IMR-90 (cell line): ENCODE results near the gene STRADA. TPM values are rescaled to one million over a fixed set of nuclear protein-coding genes. Genes with fewer than 3 reads are reported as not detected.

Experiments
- ATAC-seq: fragments of 200-7000 bp; cut with Tn5 transposase; 2 replicates; pipeline ENCODE4 v1.9.1; 2020; ENCODE audit warnings: low read depth, mild to moderate bottlenecking, moderate library complexity
- BruUV-seq: library from RNA; stranded (reverse); fragments of 400-500 nt; replicated peaks from 2 replicates; lab custom pipeline; 2021; lab: Mats Ljungman, UMichigan
- CTCF ChIA-PET: fragments of 300-600 bp; formaldehyde crosslinking; extraction: SDS; loops from one replicate; lab custom pipeline; 2021; ENCODE audit warnings: antibody characterized with exemption; lab: Yijun Ruan, JAX
- POLR2A ChIA-PET: fragments of 300-600 bp; sonication (Branson Sonifier 250); formaldehyde crosslinking; loops from one replicate; lab custom pipeline; 2022; ENCODE audit warnings: antibody characterized with exemption; ENCODE audit not compliant: unreplicated experiment; lab: Charles Lee
- DNase-seq: peaks from one replicate; pipeline ENCODE4 v3.0.0; 2013
- H2AFZ ChIP-seq: replicated peaks from 2 replicates; pipeline ENCODE3; 2013; ENCODE audit warnings: low read length, mild to moderate bottlenecking; ENCODE audit not compliant: poor library complexity
- H2AK5ac ChIP-seq: 2 replicates; pipeline ENCODE4 v1.6.1; 2013; ENCODE audit warnings: low read depth, low read length, inconsistent platforms
- H2AK9ac ChIP-seq: replicated peaks from 2 replicates; pipeline ENCODE3; 2013; ENCODE audit warnings: mild to moderate bottlenecking, low read depth, low read length, moderate library complexity; ENCODE audit not compliant: poor library complexity
- H2BK120ac ChIP-seq: 2 replicates; pipeline ENCODE4 v1.6.1; 2013; ENCODE audit warnings: low read depth, low read length, inconsistent platforms
- H2BK15ac ChIP-seq: 3 replicates; pipeline ENCODE4 v1.6.1; 2013; ENCODE audit warnings: low read depth, low read length, inconsistent platforms
- H2BK20ac ChIP-seq: 2 replicates; pipeline ENCODE4 v1.6.1; 2013; ENCODE audit warnings: low read depth, mild to moderate bottlenecking, inconsistent platforms, low read length, moderate library complexity
- H2BK5ac ChIP-seq: 2 replicates; pipeline ENCODE4 v1.6.1; 2013; ENCODE audit warnings: mild to moderate bottlenecking, low read depth, low read length, inconsistent platforms; ENCODE audit not compliant: poor library complexity, severe bottlenecking
- H3K14ac ChIP-seq: replicated peaks from 2 replicates; pipeline ENCODE4 v1.6.1; 2013; ENCODE audit warnings: low read depth, low read length, inconsistent platforms
- H3K18ac ChIP-seq: 2 replicates; pipeline ENCODE4 v1.6.1; 2013; ENCODE audit warnings: low read depth, low read length, control low read depth
- H3K23ac ChIP-seq: 2 replicates; pipeline ENCODE4 v1.6.1; 2013; ENCODE audit warnings: low read depth, low read length, inconsistent platforms
- H3K27ac ChIP-seq: 2 replicates; pipeline ENCODE4 v1.5.1; 2013; ENCODE audit warnings: mild to moderate bottlenecking, control low read depth, low read length; ENCODE audit not compliant: insufficient read depth
- H3K27me3 ChIP-seq: 2 replicates; pipeline ENCODE4 v1.6.1; 2013; ENCODE audit warnings: low read length; ENCODE audit not compliant: control insufficient read depth, insufficient read depth
- H3K36me3 ChIP-seq: 2 replicates; pipeline ENCODE4 v1.6.1; 2013; ENCODE audit warnings: low read length, mixed read lengths; ENCODE audit not compliant: control insufficient read depth, insufficient read depth
- H3K4ac ChIP-seq: 2 replicates; pipeline ENCODE4 v1.6.1; 2013; ENCODE audit warnings: low read depth, low read length, inconsistent platforms
- H3K4me1 ChIP-seq: 2 replicates; pipeline ENCODE4 v1.6.1; 2013; ENCODE audit warnings: low read length, mixed read lengths; ENCODE audit not compliant: control insufficient read depth, insufficient read depth
- H3K4me2 ChIP-seq: 2 replicates; pipeline ENCODE4 v1.6.1; 2013; ENCODE audit warnings: low read depth, mild to moderate bottlenecking, control low read depth, low read length, moderate library complexity
- H3K4me3 ChIP-seq: 2 replicates; pipeline ENCODE4 v1.5.1; 2013; ENCODE audit warnings: low read depth, mild to moderate bottlenecking, control low read depth, low read length, moderate library complexity; ENCODE audit not compliant: insufficient read depth
- H3K56ac ChIP-seq: 2 replicates; pipeline ENCODE4 v1.6.1; 2013; ENCODE audit warnings: low read length, inconsistent platforms; ENCODE audit not compliant: insufficient read depth; ENCODE audit errors: extremely low read depth
- H3K79me1 ChIP-seq, 2 experiments: 2 replicates each; pipeline ENCODE4 v1.6.1; 2013; ENCODE audit warnings: low read length in 2 of 2, inconsistent platforms in 1 of 2, low read depth in 1 of 2
- H3K9ac ChIP-seq: 2 replicates; pipeline ENCODE4 v1.6.1; 2013; ENCODE audit warnings: low read depth, low read length, control low read depth
- H3K9me1 ChIP-seq: 2 replicates; pipeline ENCODE4 v1.6.1; 2013; ENCODE audit warnings: low read length, inconsistent platforms; ENCODE audit not compliant: insufficient read depth
- H3K9me3 ChIP-seq: 2 replicates; pipeline ENCODE4 v1.6.1; 2013; ENCODE audit warnings: low read length; ENCODE audit not compliant: control insufficient read depth, insufficient read depth
- H4K20me1 ChIP-seq: 2 replicates; pipeline ENCODE4 v1.6.1; 2013; ENCODE audit warnings: low read length, inconsistent platforms; ENCODE audit not compliant: insufficient read depth
- H4K5ac ChIP-seq: 2 replicates; pipeline ENCODE4 v1.6.1; 2013; ENCODE audit warnings: mild to moderate bottlenecking, low read depth, low read length, control low read depth
- H4K8ac ChIP-seq, 2 experiments: 2 replicates each; pipeline ENCODE4 v1.6.1; 2013; ENCODE audit warnings: low read depth in 2 of 2, low read length in 2 of 2, control low read depth in 1 of 2, inconsistent platforms in 1 of 2
- H4K91ac ChIP-seq: 2 replicates; pipeline ENCODE4 v1.6.1; 2013; ENCODE audit warnings: low read depth, low read length, inconsistent platforms; ENCODE audit not compliant: insufficient read depth
- BHLHE40 ChIP-seq: fragments of 150-350 bp; IDR thresholded peaks from 2 replicates; pipeline ENCODE4 v1.6.1; 2016; ENCODE audit warnings: mild to moderate bottlenecking, low read depth, low read length
- CEBPB ChIP-seq: IDR thresholded peaks from 2 replicates; pipeline ENCODE4 v1.6.1; 2012; ENCODE audit warnings: low read depth, low read length, improper control_type of control experiment
- CHD1 ChIP-seq: IDR thresholded peaks from 2 replicates; pipeline ENCODE4 v1.6.1; 2012; ENCODE audit warnings: low read depth, low read length, improper control_type of control experiment
- ELK1 ChIP-seq: fragments of 150-350 bp; IDR thresholded peaks from 2 replicates; pipeline ENCODE4 v1.6.1; 2016; ENCODE audit warnings: low read depth, mild to moderate bottlenecking, low read length, moderate library complexity, borderline replicate concordance
- FOS ChIP-seq: fragments of 150-350 bp; IDR thresholded peaks from 2 replicates; pipeline ENCODE4 v1.6.1; 2016; ENCODE audit warnings: low read depth, low read length
- MAFK ChIP-seq: IDR thresholded peaks from 2 replicates; pipeline ENCODE4 v1.6.1; 2012; ENCODE audit warnings: low read depth, low read length, improper control_type of control experiment
- MAZ ChIP-seq: IDR thresholded peaks from 2 replicates; pipeline ENCODE4 v1.6.1; 2012; ENCODE audit warnings: low read depth, mild to moderate bottlenecking, low read length, improper control_type of control experiment, moderate library complexity, borderline replicate concordance
- MXI1 ChIP-seq: IDR thresholded peaks from 2 replicates; pipeline ENCODE4 v1.6.1; 2012; ENCODE audit warnings: low read depth, mild to moderate bottlenecking, low read length, moderate library complexity, borderline replicate concordance
- NFE2L2 ChIP-seq: fragments of 150-350 bp; IDR thresholded peaks from 2 replicates; pipeline ENCODE4 v1.6.1; 2016; ENCODE audit warnings: low read depth, mild to moderate bottlenecking, low read length
- POLR2A ChIP-seq: IDR thresholded peaks from 2 replicates; pipeline ENCODE4 v1.6.1; 2012; ENCODE audit warnings: mild to moderate bottlenecking, low read depth, low read length
- RAD21 ChIP-seq: IDR thresholded peaks from 2 replicates; pipeline ENCODE4 v1.6.1; 2012; ENCODE audit warnings: low read length, improper control_type of control experiment
- RCOR1 ChIP-seq: IDR thresholded peaks from 2 replicates; pipeline ENCODE4 v1.6.1; 2012; ENCODE audit warnings: mild to moderate bottlenecking, low read length, improper control_type of control experiment; ENCODE audit not compliant: insufficient replicate concordance
- RFX5 ChIP-seq: IDR thresholded peaks from 2 replicates; pipeline ENCODE4 v1.8.0; 2012; ENCODE audit warnings: low read depth, mild to moderate bottlenecking, low read length, moderate library complexity
- SMC3 ChIP-seq: fragments of 150-350 bp; IDR thresholded peaks from 2 replicates; pipeline ENCODE4 v1.6.1; 2016; ENCODE audit warnings: low read depth, mild to moderate bottlenecking, antibody characterized with exemption, low read length, moderate library complexity
- USF2 ChIP-seq: fragments of 150-350 bp; IDR thresholded peaks from 2 replicates; pipeline ENCODE4 v1.6.1; 2017; ENCODE audit warnings: mild to moderate bottlenecking, antibody characterized with exemption, low read length, low read depth
- WGBS, 2 experiments: methylation state at CpG; one replicate each; pipeline versions ENCODE4 v1.1.5 to v1.1.7; 2013; ENCODE audit warnings: missing lambda C conversion rate in 2 of 2; ENCODE audit not compliant: insufficient read length in 1 of 2; ENCODE audit errors: extremely low coverage in 2 of 2; 5-methylcytosine and 5-hydroxymethylcytosine counted together
- dilution Hi-C: fragments of 300-500 bp; cut with HindIII; formaldehyde crosslinking; loops from one replicate; pipeline ENCODE4 v1.14.3; 2018; ENCODE audit warnings: low sequenced_read_pairs; ENCODE audit not compliant: unreplicated experiment
- in situ Hi-C: fragments of 300-500 bp; cut with MboI; formaldehyde crosslinking; loops from 3 replicates; pipeline ENCODE4 v1.14.3; 2019; ENCODE audit warnings: low sequenced_read_pairs, inconsistent platforms, mixed read lengths
- intact Hi-C: fragments of 100-400 bp; cut with micrococcal nuclease; formaldehyde crosslinking; loops from 2 replicates; pipeline ENCODE4 v1.10.0; 2022
- polyA plus RNA-seq, 3 experiments: library from polyadenylated mRNA; depleted of rRNA; stranded (reverse); fragments of >200 nt; gene quantifications; 2 replicates each; pipeline ENCODE4 v1.2.3, GENCODE V29; 2012; ENCODE audit warnings: low replicate concordance in 1 of 3
- total RNA-seq: library from RNA; depleted of rRNA; stranded (reverse); fragments of >200 nt; gene quantifications from 2 replicates; pipeline ENCODE4 v1.2.3, GENCODE V29; 2012

The STRADA gene
- total and polyA plus RNA-seq, 2 of the 4 experiments (the other 2 are of a cell fraction), result 19.9 to 30.9 TPM

DNA sequence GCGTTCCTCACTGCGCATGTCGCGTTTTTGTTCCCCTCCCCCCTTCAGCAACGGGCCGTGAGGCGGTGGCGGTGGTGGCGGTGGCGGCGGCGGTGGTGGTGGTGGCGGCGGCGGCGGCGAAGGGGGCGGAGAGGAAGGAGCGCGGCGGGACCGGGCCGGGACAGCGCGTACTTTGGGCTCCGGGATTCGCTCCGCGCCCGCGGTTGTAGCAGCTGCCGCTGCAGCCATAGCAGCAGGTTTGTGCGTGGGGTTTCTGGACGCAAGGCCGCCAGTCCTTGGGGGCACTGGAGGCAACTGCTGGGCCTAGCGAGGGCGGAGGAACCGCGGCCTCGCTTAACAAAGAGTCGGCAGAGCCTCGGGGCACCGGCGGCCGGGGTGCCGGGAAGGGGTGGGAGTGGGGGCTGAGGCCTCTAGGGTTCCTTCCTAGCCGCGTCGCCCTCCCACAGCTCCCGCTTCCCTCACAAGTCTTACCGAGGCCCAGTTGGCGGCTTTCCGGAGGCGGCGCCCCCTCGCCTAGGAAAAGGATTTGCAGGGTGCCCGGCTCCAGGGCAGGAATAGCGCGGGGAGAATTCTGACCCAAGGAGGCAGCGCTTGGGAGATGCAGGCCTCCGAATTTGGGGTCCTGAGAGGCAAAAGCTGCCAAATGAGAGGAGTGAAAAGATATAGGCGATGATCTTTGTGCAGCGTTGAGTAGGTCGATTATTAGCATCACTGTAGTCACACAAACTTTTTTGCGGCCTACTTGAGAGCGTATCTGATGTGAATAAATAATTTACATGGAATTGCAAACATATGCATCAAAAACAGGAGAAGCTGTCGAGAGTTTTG lies 32.8 kb upstream of the STRADA start, which contains the start of gene DDX42:
Gene DDX42, plus strand, starts transcription at position 30 of the 828 bp plus-strand sequence. CDS start 12,880 bp downstream, outside the sequence.
- Histone ChIP-seq H4K5ac (peak within 1 kb of the TSS; percentile 92), H2BK120ac (peak within 1 kb of the TSS; percentile 92), H3K4ac (peak within 1 kb of the TSS; percentile 99), H3K36me3 (peaks cover 4% of the 10 kb centered on the region), H4K8ac (peak within 1 kb of the TSS; percentile 95 to 98), H3K9me3 (no peaks in the 10 kb centered on the region), H3K23ac (peak within 1 kb of the TSS; percentile 100), H3K4me2 (peak within 1 kb of the TSS; percentile 98), H2BK20ac (peak within 1 kb of the TSS; percentile 38; the same call in 1 of the 2 replicates), H3K18ac (peak within 1 kb of the TSS; percentile 88), H3K79me1 (peaks cover 0 to 41% of the 10 kb centered on the region in 2 experiments; a peak in 2 of 4 replicates), H3K27me3 (no peaks in the 10 kb centered on the region), H3K56ac (peak within 1 kb of the TSS; percentile 100), H2AK9ac (peak within 1 kb of the TSS; percentile 100), H4K20me1 (peaks cover 68% of the 10 kb centered on the region), H4K91ac (peak within 1 kb of the TSS; percentile 100), H3K4me1 (0 out of 2 replicates have a peak, but pooled peaks cover 2% of the 10 kb centered on the region), H2BK15ac (peak within 1 kb of the TSS; percentile 98; the same call in 2 of the 3 replicates), H2BK5ac (peak within 1 kb of the TSS; percentile 96), H3K27ac (peak within 1 kb of the TSS; percentile 94), H3K9ac (peak within 1 kb of the TSS; percentile 99), H2AK5ac (peak within 1 kb of the TSS; percentile 90), H2AFZ (peak within 1 kb of the TSS; percentile 96), H3K4me3 (peak within 1 kb of the TSS; percentile 100), H3K14ac (peak within 1 kb of the TSS; percentile 100), H3K9me1 (peaks cover 2% of the 10 kb centered on the region)
- peak; percentile 8 for ATAC-seq
- ChIA-PET POLR2A (interaction anchor here (0.7 to 1.5 kb wide), 4 partner anchors 9 to 52 kb away, joined by 3 to 5 read pairs (median 4); no protein-coding TSS in a partner anchor), CTCF (interaction anchor here (0.8 to 1.1 kb wide), 2 partner anchors 8 to 10 kb away, joined by 3 to 4 read pairs; no protein-coding TSS in a partner anchor)
- intact Hi-C loops (no loop called here), dilution Hi-C loops (no loop called here), in situ Hi-C loops (no loop called here)
- DNase-seq, result peak; percentile 54
- BruUV-seq, result no TSS peak
- WGBS, 2 experiments, result 0% methylated on average over 7 of the region's 67 CpGs; no CpG with 5 or more reads in 1 of the 2 experiments
- no peak for TF ChIP-seq FOS
- 0 out of 2 replicates have a peak, but pooled peaks have one; percentile 19 for TF ChIP-seq CHD1
- no peak for TF ChIP-seq ELK1
- TF ChIP-seq MAZ, result 0 out of 2 replicates have a peak, but pooled peaks have one; percentile 12
- no peak for TF ChIP-seq MAFK
- TF ChIP-seq USF2, result no peak
- TF ChIP-seq POLR2A, result no peak
- no peak for TF ChIP-seq CEBPB
- TF ChIP-seq RFX5, result no peak
- TF ChIP-seq RCOR1, result no peak
- no peak for TF ChIP-seq RAD21
- TF ChIP-seq NFE2L2, result no peak
- no peak for TF ChIP-seq BHLHE40
- no peak for TF ChIP-seq MXI1
- no peak for TF ChIP-seq SMC3
